Stimulated activated CD8-positive, alpha-beta memory T cell treated with anti-CD3 and anti-CD28 coated beads, Interleukin-4, amount 100 ng/mL, for 48 hours (primary cell): ENCODE measurements around the gene CETN2.
"Not testable (repeated sequence)": the region's sequence is repeated elsewhere in the genome, so short reads cannot be mapped to it uniquely, and the experiment has no call there.

Source experiments
- DNase-seq: peaks from one replicate; pipeline ENCODE4 v3.0.0-alpha.2; 2020

Gene CETN2

DNA sequence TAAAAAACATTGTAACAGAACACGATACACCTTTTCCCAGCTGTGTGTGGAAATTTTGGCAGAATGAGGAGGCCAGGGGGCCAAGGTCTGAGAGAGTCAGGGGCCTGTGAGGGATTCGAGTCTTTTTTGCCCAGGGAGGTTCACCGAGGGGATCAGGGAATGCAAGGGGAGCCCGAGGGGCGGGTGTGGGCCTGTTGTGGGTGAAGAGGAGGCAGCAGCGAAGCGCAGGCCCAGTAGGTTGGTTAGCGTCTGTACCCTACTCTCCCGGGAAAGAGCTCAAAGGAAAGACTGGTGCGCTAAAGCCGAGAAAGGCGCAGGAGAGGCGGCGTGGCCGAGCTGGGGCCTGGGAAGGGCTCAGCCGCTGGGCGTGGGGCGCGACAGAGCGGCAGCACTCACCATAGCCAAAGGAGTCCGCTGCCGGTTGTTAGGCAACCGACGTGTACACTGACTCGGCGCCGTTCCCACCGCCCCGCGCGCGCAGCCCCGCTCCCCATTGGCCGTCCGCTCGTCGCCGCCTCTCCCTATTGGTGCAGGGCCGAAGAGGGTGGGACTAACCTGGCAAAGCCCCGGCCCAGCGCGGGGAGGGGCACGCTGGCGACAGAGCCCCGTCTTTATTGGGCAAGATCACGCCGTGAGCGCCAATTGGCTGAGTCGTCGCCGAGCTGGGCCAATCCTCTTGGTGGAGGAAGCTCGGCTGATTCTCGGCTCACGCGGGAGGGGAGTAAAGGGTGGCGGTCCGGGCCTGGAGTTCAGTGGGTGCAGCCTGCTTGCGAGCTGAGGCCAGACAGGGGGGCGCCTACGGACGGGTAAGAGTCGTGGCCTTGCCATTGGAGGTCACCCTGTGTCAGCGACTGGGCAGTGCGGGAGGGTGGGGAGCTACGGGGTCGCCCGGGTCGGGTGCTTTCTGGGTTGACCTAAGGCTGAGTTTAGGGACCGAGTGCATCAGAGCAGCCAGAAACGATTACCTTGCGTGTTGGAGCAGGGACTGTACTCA is at the start of gene CETN2, which contains the start of gene NSDHL:
Gene CETN2, minus strand, starts transcription at position 446 of the 994 bp plus-strand sequence. Its CDS starts 47 bp downstream, at position 399.
Gene NSDHL, plus strand, starts transcription at position 752 of the 994 bp plus-strand sequence. CDS start 15,262 bp downstream, outside the sequence.
- DNase-seq, result peak; percentile 91

GRCh38 chrX:152878976-152879755 is 48.6 kb upstream of the CETN2 start:
- no peak for DNase-seq

DNA sequence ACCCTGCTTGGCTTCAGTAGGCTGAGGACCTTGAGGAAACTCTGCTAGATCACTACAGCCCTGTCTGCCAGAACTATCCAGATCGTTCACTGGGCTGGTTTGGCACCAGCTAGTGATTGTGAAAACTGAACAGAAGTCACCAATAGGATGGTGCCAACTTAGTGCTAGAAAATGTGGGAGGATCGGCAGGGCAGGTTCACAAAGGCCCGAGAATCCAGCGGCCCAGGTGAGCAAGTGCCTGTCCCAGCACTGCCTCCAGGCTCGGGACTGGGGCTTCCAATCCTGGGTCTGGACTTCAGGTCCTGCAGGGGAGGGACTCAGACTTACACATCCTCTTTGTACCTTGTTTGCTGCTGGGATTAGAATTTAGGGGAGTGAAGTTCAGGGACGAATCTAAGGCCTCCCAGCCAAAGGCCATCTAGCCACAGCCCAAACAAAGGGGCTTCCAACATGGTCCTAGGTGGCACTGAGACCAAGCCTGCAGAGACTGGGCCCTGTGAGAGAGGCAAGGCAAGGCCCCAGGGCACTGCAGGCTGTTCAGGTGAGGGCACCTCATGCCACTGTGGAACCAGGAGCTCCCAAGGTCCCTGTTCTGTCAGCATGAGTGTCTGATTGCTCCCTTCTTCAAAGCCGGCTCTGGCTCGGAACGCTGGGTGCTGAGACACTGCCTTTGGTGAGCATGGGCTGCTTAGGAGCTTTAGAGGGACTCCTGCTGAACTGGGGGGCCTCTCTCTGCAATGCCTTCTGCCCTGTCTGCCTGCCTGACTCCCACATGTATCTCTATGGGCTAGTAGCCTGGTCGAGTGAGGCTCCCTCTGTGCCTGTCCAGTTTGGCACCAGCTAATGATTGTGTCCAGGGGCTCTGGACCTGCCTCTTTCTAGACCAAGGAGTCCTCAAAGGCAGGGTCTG is 46.6 kb upstream of the CETN2 start:
- no peak for DNase-seq

GRCh38 chrX:152873361-152873760 is 42.8 kb upstream of the CETN2 start:
- DNase-seq, result no peak

- no peak for DNase-seq
Observed at GRCh38 chrX:152872522-152872921, 42.0 kb upstream of the CETN2 start.

DNA sequence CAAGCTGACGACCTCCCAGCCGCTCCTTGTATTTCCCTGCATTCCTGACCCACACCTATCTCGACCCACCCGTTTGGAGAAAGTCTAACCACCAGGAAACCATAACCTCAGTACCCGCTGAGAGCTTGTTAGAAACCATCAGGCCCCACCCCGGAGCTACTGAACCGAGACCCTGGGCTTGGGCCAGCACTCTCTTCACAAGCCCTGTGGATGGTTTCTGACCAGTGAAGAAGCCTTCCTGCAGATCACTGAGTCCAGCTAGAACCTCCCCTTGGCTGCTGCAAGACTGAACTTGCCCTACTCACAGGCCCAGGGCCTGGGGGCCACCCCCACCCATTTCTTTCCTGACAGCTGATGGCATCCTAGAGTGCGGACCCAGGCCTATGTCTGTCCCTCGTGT is 40.7 kb upstream of the CETN2 start:
- no peak for DNase-seq

GRCh38 chrX:152869972-152870371 is 39.4 kb upstream of the CETN2 start:
- no peak for DNase-seq

DNA sequence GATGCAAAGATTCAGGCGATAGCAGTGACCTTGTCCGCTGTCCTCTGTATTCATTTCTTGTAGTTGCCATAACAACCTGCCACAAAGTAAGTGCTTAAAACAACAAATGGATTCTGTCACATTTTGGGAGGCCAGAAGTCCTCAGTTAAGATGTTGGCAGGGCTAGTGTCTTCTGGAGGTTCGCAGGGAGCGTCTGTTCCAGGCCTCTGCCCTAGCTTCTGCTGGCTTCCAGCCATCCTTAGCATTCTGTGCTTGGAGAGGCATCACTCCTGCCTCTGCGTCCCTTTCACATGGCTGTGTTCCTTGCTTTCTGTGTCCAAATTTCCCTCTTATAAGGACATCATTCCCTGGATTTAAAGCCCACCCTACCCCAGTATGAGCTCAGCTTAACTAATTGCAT is 35.8 kb upstream of the CETN2 start:
- DNase-seq, result no peak

DNA sequence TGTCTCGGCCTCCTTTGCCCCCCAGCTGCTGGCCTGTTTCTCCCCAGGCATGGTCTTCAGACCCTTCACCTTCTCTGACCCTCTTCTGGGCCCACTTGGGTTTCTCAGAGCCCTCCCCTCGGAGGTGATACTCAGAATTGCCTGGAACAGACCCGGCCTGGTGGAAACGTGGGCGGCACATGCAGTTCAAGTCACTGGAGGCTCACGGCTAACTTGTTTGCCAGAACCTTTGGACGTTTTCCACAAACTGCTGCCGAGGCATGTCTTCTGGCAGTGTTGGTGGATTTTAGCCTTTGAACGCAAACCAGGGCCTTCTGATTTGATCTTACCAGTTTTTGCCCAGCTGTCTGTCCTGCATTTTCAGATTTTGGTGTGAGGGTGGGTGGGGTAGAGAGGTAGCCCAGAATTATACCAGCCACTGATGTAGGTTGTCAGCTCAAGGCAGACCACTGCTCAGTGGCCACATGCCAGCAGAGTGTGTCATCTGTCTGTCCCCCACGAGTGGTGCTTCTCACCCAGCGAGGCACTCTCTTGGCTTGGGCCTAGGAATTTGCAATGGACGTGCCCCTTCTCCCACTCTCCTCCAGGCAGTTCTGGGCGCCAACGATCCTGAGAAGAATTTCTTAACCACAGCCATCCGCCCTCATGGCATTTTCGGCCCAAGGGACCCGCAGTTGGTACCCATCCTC is 34.8 kb upstream of the CETN2 start:
- DNase-seq, result no peak

GRCh38 chrX:152861826-152862225 is 31.3 kb upstream of the CETN2 start:
- no peak for DNase-seq

GRCh38 chrX:152861116-152861515 is 30.6 kb upstream of the CETN2 start:
- DNase-seq, result no peak

- DNase-seq, result no peak
Observed at GRCh38 chrX:152853986-152854385, 23.4 kb upstream of the CETN2 start.

GRCh38 chrX:152850465-152850864 is 19.9 kb upstream of the CETN2 start:
- no peak for DNase-seq

GRCh38 chrX:152847281-152847680 is 16.7 kb upstream of the CETN2 start:
- no peak for DNase-seq

- no peak for DNase-seq
Observed at GRCh38 chrX:152845618-152846240, 15.2 kb upstream of the CETN2 start.

DNA sequence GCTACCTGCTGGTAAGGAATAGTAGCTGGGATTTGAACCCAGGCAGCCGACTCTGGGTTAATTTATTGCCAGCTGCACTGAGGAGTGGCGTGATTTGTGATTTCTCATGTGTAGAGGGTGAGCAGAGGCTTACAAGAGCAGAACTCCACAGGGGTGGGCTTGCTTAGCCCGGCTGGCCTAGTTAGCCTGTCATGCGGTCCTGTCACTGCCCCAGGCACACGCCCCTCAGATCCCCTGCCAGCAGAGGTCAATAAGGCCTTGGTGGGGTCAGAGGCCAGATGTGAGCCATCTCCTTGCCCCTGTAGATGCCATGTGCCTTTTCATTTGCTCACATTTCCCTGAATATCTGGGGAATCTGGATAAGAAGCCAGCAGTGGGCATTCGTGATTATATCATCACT is 13.7 kb upstream of the CETN2 start:
- DNase-seq, result no peak

DNA sequence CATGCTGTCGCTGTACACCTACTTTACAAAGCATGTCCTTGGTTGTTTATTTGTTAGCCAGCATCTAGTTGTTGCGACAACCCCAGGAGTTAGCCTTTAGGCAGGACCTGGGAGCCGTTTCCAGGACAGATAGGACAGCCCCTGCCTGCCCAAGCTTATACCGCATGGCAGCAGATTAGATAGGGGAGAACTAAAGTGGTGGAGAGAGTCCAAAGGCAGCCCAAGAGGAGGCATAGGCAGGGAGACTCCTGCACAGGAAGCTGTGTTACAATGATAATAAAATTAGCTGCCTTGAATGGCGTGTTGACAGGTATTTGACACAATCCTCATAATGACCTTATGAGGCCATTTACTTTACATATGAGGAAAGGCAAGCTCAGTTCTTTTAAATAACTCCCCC is 13.3 kb upstream of the CETN2 start:
- DNase-seq, result no peak

GRCh38 chrX:152842772-152843338 is 12.3 kb upstream of the CETN2 start:
- DNase-seq, result no peak

- DNase-seq, result not testable (repeated sequence)
Observed at GRCh38 chrX:152835470-152835869, 4.9 kb upstream of the CETN2 start.

GRCh38 chrX:152833378-152833777 is 2.8 kb upstream of the CETN2 start:
- DNase-seq, result no peak

GRCh38 chrX:152832520-152832919 is 2.0 kb upstream of the CETN2 start:
- DNase-seq, result no peak
